CD4-positive, alpha-beta T cell (primary cell): ENCODE measurements around the gene EPS8L2. TPM values are rescaled to one million over a fixed set of nuclear protein-coding genes. Genes with fewer than 3 reads are reported as not detected.
A peak's percentile ranks its signal among the peaks of the same experiment; 100 is the strongest.

Source experiments
- ATAC-seq: fragments of 200-7000 bp; cut with Tn5 transposase; one replicate; pipeline ENCODE4 v1.10.0; 2022; ENCODE audit warnings: mild to moderate bottlenecking; ENCODE audit not compliant: poor library complexity
- CTCF ChIA-PET: fragments of 350-600 bp; sonication (Branson Sonifier 250); formaldehyde crosslinking; loops from one replicate; lab custom pipeline; 2021; ENCODE audit warnings: antibody characterized with exemption, inconsistent platforms; lab: Charles Lee
- POLR2A ChIA-PET: fragments of 350-600 bp; sonication (Branson Sonifier 250); formaldehyde crosslinking; loops from one replicate; lab custom pipeline; 2021; ENCODE audit warnings: antibody characterized with exemption, inconsistent platforms; lab: Charles Lee
- DNase-seq, 14 experiments: peaks; one replicate each; pipeline ENCODE4 v3.0.0-alpha.2; 2013 to 2020; ENCODE audit warnings: mixed read lengths in 2 of 14
- H3K27ac ChIP-seq, 2 donors: one replicate each; pipeline versions ENCODE4 v1.5.1 to v1.7.0; 2013; ENCODE audit warnings: low read length in 2 of 2, low read depth in 1 of 2, mild to moderate bottlenecking in 1 of 2
- H3K27me3 ChIP-seq, 2 experiments: 1 replicate in 1 of 2; 2 replicates in 1 of 2; pipeline versions ENCODE4 v1.6.1 to v1.7.0; 2013; ENCODE audit warnings: low read length in 2 of 2, control low read depth in 1 of 2, mild to moderate bottlenecking in 1 of 2, moderate library complexity in 1 of 2; ENCODE audit not compliant: insufficient read depth in 2 of 2, control insufficient read depth in 1 of 2
- H3K36me3 ChIP-seq: one replicate; pipeline ENCODE4 v1.6.1; 2013; ENCODE audit warnings: low read length, control low read depth; ENCODE audit not compliant: insufficient read depth
- H3K4me1 ChIP-seq: one replicate; pipeline ENCODE4 v1.6.1; 2013; ENCODE audit warnings: low read length, control low read depth; ENCODE audit not compliant: insufficient read depth
- H3K4me3 ChIP-seq: one replicate; pipeline ENCODE4 v1.5.1; 2013; ENCODE audit warnings: mild to moderate bottlenecking, low read length, moderate library complexity
- H3K9me3 ChIP-seq, 2 experiments: 1 replicate in 1 of 2; 2 replicates in 1 of 2; pipeline versions ENCODE4 v1.6.1 to v1.7.0; 2013; ENCODE audit warnings: low read length in 2 of 2, mild to moderate bottlenecking in 2 of 2, control low read depth in 1 of 2, moderate library complexity in 1 of 2; ENCODE audit not compliant: control insufficient read depth in 1 of 2, insufficient read depth in 1 of 2
- H3K27ac Mint-ChIP-seq: one replicate; pipeline ENCODE4 v1.8.0; 2020; ENCODE audit warnings: mixed read lengths
- H3K27me3 Mint-ChIP-seq: one replicate; pipeline ENCODE4 v1.8.0; 2021; ENCODE audit warnings: mixed read lengths
- H3K36me3 Mint-ChIP-seq: one replicate; pipeline ENCODE4 v1.8.0; 2021; ENCODE audit warnings: low read depth, mixed read lengths
- H3K4me1 Mint-ChIP-seq: one replicate; pipeline ENCODE4 v1.8.0; 2021; ENCODE audit warnings: low read depth, mixed read lengths
- H3K4me3 Mint-ChIP-seq: one replicate; pipeline ENCODE4 v1.8.0; 2020; ENCODE audit warnings: mild to moderate bottlenecking, mixed read lengths
- H3K9me3 Mint-ChIP-seq: one replicate; pipeline ENCODE4 v1.8.0; 2020; ENCODE audit warnings: mixed read lengths
- intact Hi-C, 2 experiments: fragments of 100-400 bp; cut with DNase I in 1 of 2; cut with micrococcal nuclease in 1 of 2; formaldehyde crosslinking; loops; one replicate each; pipeline versions ENCODE4 v1.15.1 to v1.9.0; 2023 to 2025; cut with DNase I, micrococcal nuclease
- total RNA-seq, 174 experiments: library from RNA in 2 of 174; stranded (reverse) in 2 of 174; gene quantifications; one replicate each; pipeline ENCODE4 v1.2.3 and lab custom pipeline; 2021 to 2026
- TF ChIP-seq, protein P1 (sequence below): fragments of 200-600 bp; IDR thresholded peaks from one replicate; pipeline ENCODE4 v1.8.0; 2022; ENCODE audit warnings: antibody characterized with exemption, mild to moderate bottlenecking

EPS8L2 gene
- total RNA-seq, 2 experiments from 2014 or later: 3.5 to 4.0 TPM

DNA sequence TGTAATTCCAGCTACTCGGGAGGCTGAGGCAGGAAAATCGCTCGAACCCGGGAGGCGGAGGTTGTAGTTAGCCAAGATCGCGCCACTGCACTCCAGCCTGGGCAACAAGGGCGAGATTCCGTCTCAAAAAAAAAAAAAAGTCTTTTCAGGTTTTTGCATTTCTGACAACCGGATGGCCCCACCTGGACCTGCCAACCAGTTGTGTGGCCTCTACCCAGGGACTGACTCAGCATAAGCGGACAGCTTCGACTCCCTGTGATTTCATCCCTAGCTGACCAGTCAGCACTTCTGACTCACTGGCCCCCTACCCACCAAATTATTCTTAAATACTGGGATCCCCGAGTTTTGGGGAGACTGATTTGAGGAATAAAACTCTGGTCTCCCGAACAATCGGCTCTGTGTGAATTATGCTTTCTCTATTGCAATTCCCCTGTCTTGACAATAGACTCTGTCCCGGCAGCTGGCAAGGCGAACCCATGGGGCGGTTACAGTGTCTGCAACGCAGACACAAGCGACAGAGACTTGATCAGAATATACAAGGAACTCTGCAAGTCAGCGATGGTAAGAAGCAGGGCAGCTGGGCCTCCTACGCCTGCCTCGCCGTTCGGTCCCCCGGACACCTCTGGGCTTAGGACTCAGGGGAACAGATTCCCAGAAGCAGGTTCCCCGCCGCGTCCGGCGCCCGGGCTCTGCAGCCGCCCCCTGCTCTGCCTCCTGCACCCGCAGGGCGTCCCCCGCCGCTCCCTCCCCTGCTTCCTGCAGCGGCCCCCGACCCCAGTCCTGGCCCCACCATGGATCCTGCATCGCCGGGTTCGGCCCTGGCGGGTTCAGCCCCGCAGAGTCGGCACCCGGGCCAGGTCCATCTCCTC lies 40.5 kb downstream of the EPS8L2 start:
- Mint-ChIP-seq H3K9me3 (no peaks in the 10 kb centered on the region), H3K4me3 (peak overlapping the region; percentile 85), H3K27me3 (no peaks in the 10 kb centered on the region), H3K36me3 (no peaks in the 10 kb centered on the region), H3K27ac (peak overlapping the region; percentile 73), H3K4me1 (peaks cover 18% of the 10 kb centered on the region)
- ATAC-seq (peak; percentile 60), DNase-seq (peak in 10 of 14 experiments; percentile 15 to 65 (median 30))
- intact Hi-C loops: loop anchor here (5.0 kb wide), 1 partner anchor 51 kb away; the partner anchor contains the start of gene SLC25A22 (in 2 of the 2)
- Histone ChIP-seq H3K4me1 (peaks cover 23% of the 10 kb centered on the region), H3K36me3 (no peaks in the 10 kb centered on the region), H3K9me3 (no peaks in the 10 kb centered on the region), H3K27me3 (no peaks in the 10 kb centered on the region), H3K4me3 (peak overlapping the region; percentile 63), H3K27ac (peak overlapping the region in 1 of 2 donors; percentile 46)
- TF ChIP-seq, protein P1, sequence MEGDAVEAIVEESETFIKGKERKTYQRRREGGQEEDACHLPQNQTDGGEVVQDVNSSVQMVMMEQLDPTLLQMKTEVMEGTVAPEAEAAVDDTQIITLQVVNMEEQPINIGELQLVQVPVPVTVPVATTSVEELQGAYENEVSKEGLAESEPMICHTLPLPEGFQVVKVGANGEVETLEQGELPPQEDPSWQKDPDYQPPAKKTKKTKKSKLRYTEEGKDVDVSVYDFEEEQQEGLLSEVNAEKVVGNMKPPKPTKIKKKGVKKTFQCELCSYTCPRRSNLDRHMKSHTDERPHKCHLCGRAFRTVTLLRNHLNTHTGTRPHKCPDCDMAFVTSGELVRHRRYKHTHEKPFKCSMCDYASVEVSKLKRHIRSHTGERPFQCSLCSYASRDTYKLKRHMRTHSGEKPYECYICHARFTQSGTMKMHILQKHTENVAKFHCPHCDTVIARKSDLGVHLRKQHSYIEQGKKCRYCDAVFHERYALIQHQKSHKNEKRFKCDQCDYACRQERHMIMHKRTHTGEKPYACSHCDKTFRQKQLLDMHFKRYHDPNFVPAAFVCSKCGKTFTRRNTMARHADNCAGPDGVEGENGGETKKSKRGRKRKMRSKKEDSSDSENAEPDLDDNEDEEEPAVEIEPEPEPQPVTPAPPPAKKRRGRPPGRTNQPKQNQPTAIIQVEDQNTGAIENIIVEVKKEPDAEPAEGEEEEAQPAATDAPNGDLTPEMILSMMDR: no peak
- POLR2A ChIA-PET: interaction anchor here (0.7 to 3.4 kb wide), 7 partner anchors 9 to 185 kb away, joined by 3 to 14 read pairs (median 4); partner anchors contain the start of genes DEAF1, PHRF1, PIDD1 and TMEM80
- CTCF ChIA-PET: interaction anchor here (1.5 to 1.7 kb wide), 2 partner anchors 20 to 49 kb away, joined by 4 read pairs; no protein-coding TSS in a partner anchor

DNA sequence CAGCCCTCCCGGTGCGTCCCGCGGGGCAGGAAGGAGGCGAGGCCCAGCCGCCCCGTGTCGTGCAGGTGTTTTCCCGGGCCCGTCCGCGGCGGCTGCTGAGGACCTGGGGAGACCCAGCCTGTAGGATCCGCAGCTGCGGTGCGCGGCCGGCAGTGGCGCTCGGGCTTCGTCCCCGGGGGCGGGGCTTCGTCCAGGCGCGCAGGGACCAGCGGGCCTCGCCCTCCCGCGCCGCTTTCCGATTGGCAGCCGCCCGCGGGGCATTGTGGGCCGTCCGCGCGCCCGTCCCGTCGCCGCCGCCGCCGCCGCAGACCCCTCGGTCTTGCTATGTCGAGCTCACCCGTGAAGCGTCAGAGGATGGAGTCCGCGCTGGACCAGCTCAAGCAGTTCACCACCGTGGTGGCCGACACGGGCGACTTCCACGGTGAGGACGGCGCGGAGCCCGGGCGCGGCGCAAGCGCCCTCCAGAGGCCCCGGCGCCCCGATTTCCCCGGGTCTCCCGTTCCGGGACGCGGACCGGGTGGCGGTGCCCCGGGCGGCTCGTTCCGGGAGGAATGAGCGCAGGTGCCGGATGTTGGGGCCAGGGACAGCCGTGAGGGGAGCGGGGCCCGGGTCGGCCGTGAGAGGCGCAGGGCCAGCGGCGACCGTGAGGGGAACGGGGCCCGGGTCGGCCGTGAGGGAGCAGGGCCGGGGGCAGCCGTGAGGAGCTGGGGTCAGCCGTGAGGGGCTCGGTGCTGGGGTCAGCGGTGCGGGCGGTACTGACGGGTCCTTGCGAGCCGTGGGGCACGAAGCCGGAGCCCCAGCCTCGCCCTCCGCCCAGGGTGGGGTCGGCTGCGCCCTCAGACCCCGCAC lies 41.4 kb downstream of the EPS8L2 start, which contains the start of gene TALDO1:
TSS of gene TALDO1 (plus strand) at position 307 of the 849 bp plus-strand sequence. CDS start at position 325, 18 bp downstream.
- ATAC-seq (peak; percentile 79), DNase-seq (peak; percentile 39 to 91 (median 75))
- intact Hi-C loops: loop anchor here (5.0 kb wide), 1 partner anchor 50 kb away; the partner anchor contains the start of gene SLC25A22 (in 2 of the 2)
- TF ChIP-seq, protein P1: peak; percentile 23
- Mint-ChIP-seq H3K4me3 (peak within 1 kb of the TSS; percentile 91), H3K9me3 (no peaks in the 10 kb centered on the region), H3K4me1 (peaks cover 18% of the 10 kb centered on the region), H3K27ac (peak within 1 kb of the TSS; percentile 78), H3K27me3 (no peaks in the 10 kb centered on the region), H3K36me3 (no peaks in the 10 kb centered on the region)
- H3K36me3 ChIP-seq: no peaks in the 10 kb centered on the region
- H3K9me3 ChIP-seq: no peaks in the 10 kb centered on the region
- H3K4me1 ChIP-seq: peaks cover 23% of the 10 kb centered on the region
- peak within 1 kb of the TSS in 1 of 2 donors; percentile 46 for H3K27ac ChIP-seq
- POLR2A ChIA-PET: interaction anchor here (0.8 to 3.4 kb wide), 11 partner anchors 10 to 331 kb away, joined by 3 to 14 read pairs (median 4); partner anchors contain the start of genes DEAF1, PHRF1, RPLP2 and TMEM80
- H3K27me3 ChIP-seq: no peaks in the 10 kb centered on the region
- peak within 1 kb of the TSS; percentile 63 for H3K4me3 ChIP-seq
- CTCF ChIA-PET: interaction anchor here (1.5 to 1.7 kb wide), 2 partner anchors 21 to 48 kb away, joined by 4 read pairs; no protein-coding TSS in a partner anchor

DNA sequence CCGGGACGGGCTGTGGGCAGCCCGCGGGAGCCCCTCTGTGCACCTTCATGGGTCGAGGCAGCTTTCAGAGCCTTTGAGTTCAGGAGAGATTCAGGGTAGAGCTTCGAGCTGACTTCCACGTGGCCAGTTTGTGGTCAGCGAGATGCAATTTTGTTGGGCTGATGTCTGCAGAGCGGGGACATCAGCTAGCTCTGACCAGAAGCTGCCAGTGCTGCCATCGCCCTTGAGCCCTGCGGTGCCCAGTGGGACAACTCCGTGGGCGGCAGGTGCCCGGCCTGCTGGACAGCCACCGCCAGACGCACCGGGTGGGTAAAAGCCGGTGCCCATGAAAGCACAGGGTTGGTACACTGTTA lies 42.0 kb downstream of the EPS8L2 start:
- Mint-ChIP-seq H3K36me3 (no peaks in the 10 kb centered on the region), H3K4me3 (peak overlapping the region; percentile 91), H3K27me3 (no peaks in the 10 kb centered on the region), H3K27ac (peak overlapping the region; percentile 78), H3K9me3 (no peaks in the 10 kb centered on the region), H3K4me1 (peaks cover 18% of the 10 kb centered on the region)
- ATAC-seq: peak; percentile 4
- peak overlapping the region; percentile 63 for H3K4me3 ChIP-seq
- DNase-seq: peak in 1 of 14 experiments; percentile 36
- POLR2A ChIA-PET: interaction anchor here (0.8 to 3.4 kb wide), 11 partner anchors 11 to 331 kb away, joined by 3 to 14 read pairs (median 4); partner anchors contain the start of genes DEAF1, PHRF1, RPLP2 and TMEM80
- CTCF ChIA-PET: interaction anchor here (1.7 kb wide), 1 partner anchor 22 kb away, joined by 4 read pairs; no protein-coding TSS in a partner anchor
- intact Hi-C loops: loop anchor here (5.0 kb wide), 1 partner anchor 49 kb away; the partner anchor contains the start of gene SLC25A22 (in 2 of the 2)
- no peak overlapping the region for H3K27ac ChIP-seq
- H3K9me3 ChIP-seq: no peaks in the 10 kb centered on the region
- peaks cover 23% of the 10 kb centered on the region for H3K4me1 ChIP-seq
- no peaks in the 10 kb centered on the region for H3K27me3 ChIP-seq
- H3K36me3 ChIP-seq: no peaks in the 10 kb centered on the region
- TF ChIP-seq, protein P1: no peak
